NCI-H82 (cell line): ENCODE results near the gene TIMP2.
A peak's percentile ranks its signal among the peaks of the same experiment; 100 is the strongest.

Experiments
- DNase-seq: peaks from one replicate; lab custom pipeline; 2025; lab: John Stamatoyannopoulos, UW

The TIMP2 gene

GRCh38 chr17:78838574-78839005, 86.6 kb downstream of the TIMP2 start:
- DNase-seq: no peak

- no peak for DNase-seq
Measured at GRCh38 chr17:78836420-78837021, 88.7 kb downstream of the TIMP2 start.

- DNase-seq: no peak
Measured at GRCh38 chr17:78834571-78834970, 90.6 kb downstream of the TIMP2 start.

GRCh38 chr17:78832541-78832810, 92.7 kb downstream of the TIMP2 start:
- no peak for DNase-seq

- no peak for DNase-seq
Measured at GRCh38 chr17:78831688-78832540, 93.3 kb downstream of the TIMP2 start.

- DNase-seq: no peak
Measured at GRCh38 chr17:78829477-78829876, 95.7 kb downstream of the TIMP2 start.

- peak; percentile 51 for DNase-seq
Measured at GRCh38 chr17:78828470-78829185, 96.6 kb downstream of the TIMP2 start.

- DNase-seq: no peak
Measured at GRCh38 chr17:78826836-78827509, 98.2 kb downstream of the TIMP2 start.

- DNase-seq: no peak
Measured at GRCh38 chr17:78826421-78826820, 98.8 kb downstream of the TIMP2 start.

- DNase-seq: no peak
Measured at GRCh38 chr17:78825696-78826095, 99.5 kb downstream of the TIMP2 start.

GRCh38 chr17:78824240-78824639, 100.9 kb downstream of the TIMP2 start:
- no peak for DNase-seq

GRCh38 chr17:78823282-78824046, 101.7 kb downstream of the TIMP2 start:
- DNase-seq: no peak

GRCh38 chr17:78822552-78822951, 102.6 kb downstream of the TIMP2 start:
- no peak for DNase-seq

GRCh38 chr17:78821961-78822360, 103.2 kb downstream of the TIMP2 start:
- no peak for DNase-seq

GRCh38 chr17:78820841-78821240, 104.3 kb downstream of the TIMP2 start:
- DNase-seq: no peak

- no peak for DNase-seq
Measured at GRCh38 chr17:78819806-78820792, 105.1 kb downstream of the TIMP2 start.

- no peak for DNase-seq
Measured at GRCh38 chr17:78819402-78819801, 105.8 kb downstream of the TIMP2 start.

GRCh38 chr17:78818932-78819331, 106.3 kb downstream of the TIMP2 start:
- no peak for DNase-seq

GRCh38 chr17:78818152-78818846, 106.9 kb downstream of the TIMP2 start:
- DNase-seq: no peak

- no peak for DNase-seq
Measured at GRCh38 chr17:78817123-78817522, 108.1 kb downstream of the TIMP2 start.
